ENCODE data around the gene NSUN4.
"Not testable (repeated sequence)": the region's sequence is repeated elsewhere in the genome, so short reads cannot be mapped to it uniquely, and the experiment has no call there.

Gene NSUN4

DNA sequence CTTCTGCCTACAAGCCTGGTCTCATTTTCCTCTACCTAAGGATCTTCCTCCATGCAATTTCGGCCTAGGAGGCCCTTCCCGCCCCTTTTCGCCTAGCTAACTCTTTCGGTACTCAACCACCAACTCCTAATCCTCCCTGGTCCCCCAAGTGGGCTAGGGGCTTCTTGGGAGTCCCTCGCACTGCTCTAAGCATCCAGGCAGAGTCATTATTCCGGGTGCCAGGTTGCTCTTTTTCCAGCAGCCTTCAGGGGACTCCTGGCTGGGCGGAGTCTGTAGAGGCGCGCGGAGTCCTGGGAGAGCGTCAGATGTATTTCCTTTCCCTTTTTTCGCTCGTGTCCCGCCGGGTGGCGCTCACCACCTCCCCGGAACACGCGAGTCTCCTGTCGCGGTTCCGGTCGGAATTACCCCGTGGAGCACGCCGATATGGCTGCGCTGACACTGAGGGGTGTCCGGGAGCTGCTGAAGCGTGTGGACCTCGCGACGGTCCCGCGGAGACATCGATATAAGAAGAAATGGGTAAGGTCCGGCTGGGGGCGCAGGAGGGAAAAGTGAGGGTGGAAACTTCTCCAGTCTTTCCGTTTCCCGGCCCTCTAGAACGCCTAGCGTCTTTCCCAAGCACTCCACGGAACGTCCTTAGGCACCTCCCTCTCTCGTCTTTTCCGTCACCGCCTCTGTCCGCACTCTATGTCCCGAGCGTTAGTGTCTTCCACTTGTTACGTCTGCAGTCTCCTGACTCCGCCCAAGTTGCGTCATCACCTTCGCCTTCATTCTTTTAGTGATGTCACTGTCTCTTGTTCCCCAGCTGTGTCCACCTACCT is at the start of gene NSUN4:
NSUN4 (plus strand) TSS at position 404 of the 818 bp plus-strand sequence; CDS start at position 424, 20 bp downstream.
- DNase-seq = peak; percentile 81

DNA sequence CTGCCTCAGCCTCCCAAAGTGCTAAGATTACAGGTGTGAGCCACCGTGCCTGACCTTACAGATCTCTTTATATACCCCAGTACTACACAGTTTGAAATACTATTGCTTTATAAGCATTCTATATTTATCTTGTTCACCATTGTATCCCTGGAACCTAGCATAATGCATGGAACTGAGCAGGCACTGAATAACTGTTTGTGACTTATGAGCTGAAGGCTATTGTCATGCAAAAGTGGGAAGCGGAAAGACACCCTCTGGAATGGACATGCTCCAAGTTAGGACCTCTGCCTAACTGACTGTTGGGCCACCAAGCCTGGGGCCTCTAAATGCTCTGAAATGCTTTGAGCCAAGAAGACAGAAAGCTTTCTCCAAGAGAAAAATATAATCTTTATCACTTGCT is 45.3 kb upstream of the NSUN4 start:
- no peak for DNase-seq

DNA sequence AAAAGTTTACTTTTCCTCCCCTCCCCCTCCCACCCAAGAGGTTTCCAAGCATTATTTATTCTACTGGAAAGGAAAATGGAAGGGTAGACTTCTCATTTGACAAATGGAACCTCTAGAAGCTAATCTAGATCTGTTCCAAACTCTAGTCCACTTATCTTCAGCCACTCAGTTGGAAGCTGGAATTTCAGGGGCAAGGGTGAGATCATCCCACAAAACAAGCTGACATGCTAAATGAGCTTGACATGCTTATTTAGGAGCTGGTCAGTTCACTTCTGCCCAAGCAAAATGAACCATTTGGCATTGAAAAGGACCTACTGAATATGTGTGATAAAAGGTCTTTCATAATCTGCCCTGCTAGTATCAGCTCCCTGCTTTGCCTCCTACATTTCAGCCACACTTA is 42.2 kb upstream of the NSUN4 start:
- DNase-seq = no peak

DNA sequence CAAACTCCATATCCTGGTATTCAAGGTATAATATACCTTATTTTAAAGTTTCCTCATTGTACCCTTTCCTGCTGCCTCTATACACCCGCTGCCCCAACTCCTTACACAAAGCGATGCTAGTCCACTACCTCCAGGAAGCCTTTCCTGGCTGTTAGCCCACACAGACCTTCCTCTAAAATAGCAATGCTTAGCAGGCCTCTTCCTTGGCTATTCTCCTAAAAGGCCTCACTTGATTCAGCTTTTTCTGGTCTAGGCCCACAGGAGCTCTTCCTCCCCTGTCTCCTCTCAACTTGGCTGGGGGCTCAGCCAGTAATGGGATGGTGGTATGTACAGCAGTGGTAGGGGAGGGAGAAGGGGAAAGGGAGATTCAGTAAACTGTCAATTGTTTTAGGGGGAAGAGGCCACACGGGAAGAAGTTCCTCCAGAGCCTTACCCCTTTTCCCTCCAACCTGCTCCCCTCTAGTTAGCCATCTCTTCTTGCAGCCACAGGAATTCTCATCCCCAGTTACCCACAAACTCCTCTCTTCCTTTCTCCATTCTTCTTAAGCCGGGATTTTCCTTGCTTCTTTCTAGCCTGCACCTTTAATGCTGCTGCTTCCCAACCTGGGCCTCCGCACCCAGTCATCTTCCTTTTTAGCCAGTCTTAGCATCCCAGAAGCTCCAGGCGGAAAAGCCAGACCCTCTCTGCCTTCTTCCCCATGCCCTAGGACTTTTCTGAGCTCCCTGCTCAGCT is 39.8 kb upstream of the NSUN4 start:
- DNase-seq = no peak

DNA sequence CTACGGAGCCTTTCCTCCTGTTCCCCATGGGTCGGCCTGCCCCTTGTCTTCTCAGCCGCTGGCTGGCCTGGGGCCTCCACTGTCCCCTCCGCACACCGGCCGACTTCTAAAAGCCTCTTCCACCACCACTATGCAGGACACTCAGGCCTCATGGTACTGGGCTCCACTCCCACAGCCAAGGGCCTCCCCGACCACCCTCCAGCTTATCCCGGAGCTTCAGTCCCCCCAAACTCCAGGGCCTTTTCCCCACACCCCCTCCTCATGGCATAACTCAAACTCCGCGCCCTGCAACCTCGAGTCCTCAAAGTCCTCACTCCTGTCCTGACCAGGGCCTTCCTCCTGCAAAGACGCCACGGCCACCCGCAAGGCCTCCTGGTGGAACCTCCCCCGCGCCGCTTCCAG is 39.2 kb upstream of the NSUN4 start:
- no peak for DNase-seq

DNA sequence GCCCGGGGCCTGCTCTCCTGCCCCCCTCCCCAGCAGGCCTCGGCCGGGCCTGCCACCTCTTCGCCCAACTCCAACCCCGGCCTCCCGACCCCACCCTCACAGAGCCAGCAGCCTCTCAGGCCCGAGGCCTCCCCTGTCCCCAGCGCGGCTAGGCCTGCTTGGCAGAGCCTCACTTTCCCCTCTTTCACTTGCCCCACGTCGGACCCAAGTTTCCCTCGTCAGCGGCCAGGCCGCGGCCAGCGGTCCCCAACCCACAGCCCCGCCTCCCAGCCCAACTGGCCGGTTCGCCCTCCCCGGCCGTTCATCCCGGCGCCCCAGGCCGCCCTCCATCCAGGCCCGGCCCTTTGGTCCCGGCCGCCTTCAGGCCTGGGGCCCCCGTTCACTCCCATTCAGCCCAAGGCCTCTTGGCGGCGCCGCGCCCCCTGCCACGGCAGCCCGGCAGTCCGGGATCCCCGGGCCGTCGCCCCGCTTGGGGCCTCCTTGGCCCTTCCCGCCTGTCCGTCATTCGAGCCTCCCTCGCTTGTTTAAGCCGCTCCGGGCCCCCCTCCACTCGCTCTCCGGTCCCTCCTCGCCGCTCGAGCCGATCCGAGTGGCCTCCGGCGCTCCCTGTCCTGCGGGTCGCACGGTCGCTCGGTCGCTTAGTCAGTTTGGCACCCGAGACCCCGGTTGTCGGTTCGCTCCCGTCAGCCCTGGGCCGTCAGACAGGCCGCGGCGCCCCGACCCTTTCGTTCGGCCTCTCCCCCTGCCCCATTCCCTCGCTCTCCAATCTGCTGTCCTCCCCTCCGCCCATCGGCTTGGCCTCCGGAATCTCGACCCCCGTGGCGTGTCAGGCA is 38.6 kb upstream of the NSUN4 start:
- DNase-seq = peak; percentile 50

DNA sequence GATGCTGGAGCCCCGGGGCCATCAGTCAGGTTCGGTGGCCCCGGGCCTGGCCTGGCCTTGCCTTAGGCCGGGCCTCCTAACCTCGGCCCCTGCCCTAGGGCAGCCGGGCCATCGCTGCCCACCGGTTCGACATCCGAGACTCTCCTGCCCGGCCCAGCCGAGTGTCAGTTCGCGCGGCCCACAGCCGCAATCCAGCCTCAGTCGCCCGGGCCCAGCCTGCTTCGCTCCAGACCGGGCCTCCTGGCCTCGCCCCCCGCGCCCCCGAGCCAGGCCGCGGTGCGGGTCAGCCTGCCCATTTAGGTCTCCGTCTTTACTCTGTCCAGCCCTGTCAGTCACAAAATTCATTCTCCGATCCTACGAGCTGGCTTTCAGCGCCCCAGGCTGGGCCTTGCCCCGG is 38.0 kb upstream of the NSUN4 start:
- DNase-seq = peak; percentile 29

DNA sequence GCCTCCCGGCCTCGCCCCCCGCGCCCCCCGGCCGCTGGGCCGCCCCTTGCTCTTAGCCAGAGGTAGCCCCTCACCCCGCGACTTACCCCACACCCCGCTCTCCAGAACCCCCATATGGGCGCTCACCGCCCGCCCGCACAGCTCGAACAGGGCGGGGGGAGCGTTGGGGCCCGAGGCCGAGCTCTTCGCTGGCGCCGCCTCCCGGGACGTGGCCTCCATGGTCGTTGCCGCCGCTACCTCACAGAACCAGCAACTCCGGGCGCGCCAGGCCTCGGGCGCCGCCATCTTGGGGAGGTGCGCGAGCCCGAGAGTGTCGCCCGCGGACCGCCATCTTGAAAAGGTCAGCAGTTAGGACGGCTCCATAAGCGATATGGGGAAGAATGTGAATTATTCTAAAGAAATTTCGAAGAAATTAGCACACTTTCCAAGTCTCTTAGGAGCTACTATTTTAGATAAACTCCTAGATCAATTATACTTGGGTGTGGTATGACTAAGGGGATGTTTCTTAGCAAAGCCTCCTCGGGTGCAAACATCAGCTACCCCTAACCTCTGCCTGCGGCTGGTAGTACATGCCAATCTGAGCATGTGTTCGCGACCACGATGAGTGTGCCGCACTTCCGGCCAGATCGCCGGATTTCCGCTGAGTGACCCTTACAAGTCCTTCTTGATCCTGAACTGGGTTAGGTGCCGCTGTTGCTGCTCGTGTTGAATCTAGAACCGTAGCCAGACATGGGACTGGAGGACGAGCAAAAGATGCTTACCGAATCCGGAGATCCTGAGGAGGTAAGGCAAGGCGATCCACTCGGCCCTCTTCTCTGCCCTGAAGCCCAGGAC is 37.4 kb upstream of the NSUN4 start, which contains the start of the genes LRRC41 and UQCRH:
LRRC41 (minus strand) TSS at position 579 of the 834 bp plus-strand sequence; CDS start at position 285, 294 bp downstream.
UQCRH (plus strand) TSS at position 661 of the 834 bp plus-strand sequence; CDS start at position 730, 69 bp downstream.
- DNase-seq = peak; percentile 89

DNA sequence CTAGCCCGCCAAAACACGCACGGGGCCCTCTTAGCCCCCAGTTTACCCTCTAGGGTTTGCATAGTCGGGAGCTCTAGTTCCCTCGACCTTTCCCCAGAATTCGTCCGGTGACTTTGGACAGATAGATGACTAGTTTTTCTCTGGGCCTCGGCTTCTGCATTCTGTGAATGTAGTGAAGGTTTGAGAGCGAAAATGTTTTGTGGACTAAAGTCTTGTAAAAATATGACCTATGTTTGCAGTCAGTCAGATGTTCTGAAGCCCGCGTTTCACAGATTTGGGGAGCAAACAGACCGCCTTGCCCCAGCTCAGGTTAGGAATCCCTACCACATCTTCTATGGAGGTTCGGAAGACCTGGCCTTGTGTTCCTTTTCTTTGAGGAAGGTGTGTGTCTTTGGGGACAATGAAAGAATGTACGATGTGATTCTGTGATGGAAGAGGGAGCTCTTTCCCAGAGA is 36.7 kb upstream of the NSUN4 start:
- DNase-seq = no peak

DNA sequence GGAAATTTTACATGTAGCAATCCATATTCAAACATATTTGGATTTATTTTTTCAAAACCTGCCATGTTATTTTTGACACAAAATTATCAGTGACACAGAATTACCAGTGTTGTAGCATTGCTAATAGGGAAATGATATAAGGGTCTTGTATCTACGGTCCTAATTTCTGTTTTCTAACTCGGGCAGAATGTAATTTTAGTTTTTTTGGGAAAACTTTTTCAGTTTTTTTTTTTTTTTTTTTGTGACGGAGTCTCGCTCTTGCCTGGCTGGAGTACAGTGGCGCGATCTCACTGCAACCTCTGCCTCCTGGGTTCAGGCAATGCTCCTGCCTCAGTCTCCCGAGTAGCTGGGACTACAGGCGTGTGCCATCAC is 34.5 kb upstream of the NSUN4 start:
- no peak for DNase-seq

DNA sequence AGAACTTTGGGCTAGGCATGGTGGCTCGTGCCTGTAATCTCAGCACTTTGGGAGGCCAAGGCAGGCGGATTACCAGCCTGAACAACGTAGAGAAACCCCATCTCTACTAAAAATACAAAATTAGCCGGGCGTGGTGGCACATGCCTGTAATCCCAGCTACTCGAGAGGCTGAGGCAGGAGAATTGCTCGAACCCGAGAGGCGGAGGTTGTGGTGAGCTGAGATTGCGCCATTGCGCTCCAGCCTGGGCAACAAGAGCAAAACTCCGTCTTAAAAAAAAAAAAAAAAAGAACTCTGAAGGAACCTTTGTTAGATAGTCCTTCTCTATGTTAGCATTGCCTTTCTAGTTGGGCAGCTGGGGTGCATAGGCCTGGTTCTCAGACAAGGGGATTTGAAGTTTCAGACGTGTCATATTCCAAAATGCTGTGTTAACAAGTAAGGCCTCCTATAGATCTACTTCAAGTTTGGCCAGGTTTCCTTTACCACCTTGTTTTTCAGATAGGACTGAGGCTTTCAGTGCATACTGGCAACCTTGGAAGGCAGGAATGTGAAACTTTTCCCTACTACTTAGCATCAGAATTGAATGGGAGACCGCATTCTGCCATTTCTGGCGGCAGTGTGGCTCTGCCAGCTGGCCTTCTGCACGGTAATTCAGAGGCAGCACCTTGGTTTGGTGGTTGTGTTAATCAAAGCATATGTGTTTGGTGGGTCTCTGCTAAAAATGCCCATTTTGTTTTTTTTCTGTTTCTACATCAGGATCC is 31.0 kb upstream of the NSUN4 start:
- DNase-seq = no peak

DNA sequence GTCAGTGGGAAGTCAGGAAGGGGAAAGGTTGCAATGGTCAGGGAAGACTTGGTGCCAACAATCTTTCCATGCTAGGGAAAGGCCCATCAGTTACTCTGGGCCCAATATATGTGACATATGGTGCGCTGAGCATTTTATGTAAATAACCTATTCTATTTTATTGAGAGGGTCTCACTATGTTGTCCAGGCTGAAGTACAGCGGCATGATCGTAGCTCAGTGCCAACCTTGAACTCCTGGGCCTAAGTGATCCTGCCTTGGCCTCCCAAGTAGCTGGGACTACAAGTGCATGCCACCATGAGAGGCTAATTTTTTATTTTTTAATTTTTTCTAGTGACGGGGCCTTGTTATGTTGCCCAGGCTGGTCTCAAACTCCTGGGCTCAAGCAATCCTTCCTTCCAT is 30.3 kb upstream of the NSUN4 start:
- DNase-seq = no peak

DNA sequence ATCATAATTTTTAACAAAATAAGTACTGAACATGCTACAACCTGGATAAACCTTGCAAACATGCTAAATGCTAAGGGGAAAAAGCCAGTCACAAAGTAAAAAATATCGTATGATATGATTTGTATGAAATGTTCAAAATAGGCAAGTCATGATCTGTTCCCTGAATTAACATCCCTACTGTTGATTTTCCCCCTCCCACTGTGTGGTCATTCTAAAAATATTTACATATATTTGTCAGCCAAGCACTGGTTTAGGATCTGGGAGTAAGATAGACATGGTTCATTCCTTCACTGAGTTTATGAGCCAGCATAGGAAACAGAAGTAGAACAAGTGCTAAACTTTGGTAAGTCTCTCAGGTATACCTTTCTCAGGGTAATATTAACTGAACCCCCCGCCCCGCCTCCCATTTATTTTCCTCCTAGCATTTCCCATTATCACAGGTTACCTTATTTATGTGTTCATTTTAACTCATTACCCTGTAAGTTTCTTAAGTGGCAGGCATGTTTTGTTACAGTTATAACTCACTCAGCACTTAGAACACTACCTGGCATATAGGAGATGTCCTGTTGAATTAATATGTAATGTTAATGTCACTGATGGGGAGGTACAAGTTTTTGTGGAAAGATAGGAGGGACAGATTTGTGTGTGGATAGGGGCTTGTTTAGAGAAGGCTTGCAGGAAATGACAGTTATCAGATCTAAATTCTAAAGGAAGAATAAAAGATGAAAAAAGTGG is 24.8 kb upstream of the NSUN4 start:
- DNase-seq = no peak

DNA sequence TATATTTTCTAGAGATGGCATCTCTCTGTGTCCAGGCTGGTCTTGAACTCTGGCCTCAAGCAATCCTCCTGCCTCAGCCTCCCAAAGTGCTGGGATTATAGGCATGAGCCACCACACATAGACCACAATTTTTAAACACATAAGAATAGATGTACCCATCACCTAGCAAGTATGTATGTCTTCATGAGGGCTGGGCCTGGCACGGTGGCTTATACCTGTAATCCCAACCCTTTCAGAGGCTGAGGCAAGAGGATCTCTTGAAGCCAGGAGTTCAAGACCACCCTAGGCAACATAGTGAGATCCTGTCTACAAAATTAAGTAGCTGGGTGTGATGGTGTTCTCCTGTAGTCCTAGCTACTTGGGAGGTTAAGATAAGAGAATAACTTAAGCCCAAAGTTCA is 23.3 kb upstream of the NSUN4 start:
- no peak for DNase-seq

DNA sequence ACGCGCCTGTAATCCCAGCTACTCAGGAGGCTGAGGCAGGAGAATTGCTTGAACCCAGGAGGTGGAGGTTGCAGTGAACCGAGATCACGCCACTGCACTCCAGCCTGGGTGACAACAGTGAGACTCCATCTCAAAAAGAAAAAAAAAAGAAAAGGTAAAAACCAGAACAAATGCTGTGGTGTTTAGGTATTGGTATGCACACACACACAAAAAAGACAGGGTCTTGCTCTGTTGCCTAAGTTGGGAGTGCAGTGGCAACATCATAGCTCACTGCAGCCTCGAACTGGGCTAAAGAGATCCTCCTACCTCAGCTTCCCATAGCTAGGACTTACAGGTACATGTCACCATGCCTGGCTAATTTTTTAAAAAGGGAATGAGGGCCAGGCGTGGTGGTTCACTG is 21.3 kb upstream of the NSUN4 start:
- not testable (repeated sequence) for DNase-seq

DNA sequence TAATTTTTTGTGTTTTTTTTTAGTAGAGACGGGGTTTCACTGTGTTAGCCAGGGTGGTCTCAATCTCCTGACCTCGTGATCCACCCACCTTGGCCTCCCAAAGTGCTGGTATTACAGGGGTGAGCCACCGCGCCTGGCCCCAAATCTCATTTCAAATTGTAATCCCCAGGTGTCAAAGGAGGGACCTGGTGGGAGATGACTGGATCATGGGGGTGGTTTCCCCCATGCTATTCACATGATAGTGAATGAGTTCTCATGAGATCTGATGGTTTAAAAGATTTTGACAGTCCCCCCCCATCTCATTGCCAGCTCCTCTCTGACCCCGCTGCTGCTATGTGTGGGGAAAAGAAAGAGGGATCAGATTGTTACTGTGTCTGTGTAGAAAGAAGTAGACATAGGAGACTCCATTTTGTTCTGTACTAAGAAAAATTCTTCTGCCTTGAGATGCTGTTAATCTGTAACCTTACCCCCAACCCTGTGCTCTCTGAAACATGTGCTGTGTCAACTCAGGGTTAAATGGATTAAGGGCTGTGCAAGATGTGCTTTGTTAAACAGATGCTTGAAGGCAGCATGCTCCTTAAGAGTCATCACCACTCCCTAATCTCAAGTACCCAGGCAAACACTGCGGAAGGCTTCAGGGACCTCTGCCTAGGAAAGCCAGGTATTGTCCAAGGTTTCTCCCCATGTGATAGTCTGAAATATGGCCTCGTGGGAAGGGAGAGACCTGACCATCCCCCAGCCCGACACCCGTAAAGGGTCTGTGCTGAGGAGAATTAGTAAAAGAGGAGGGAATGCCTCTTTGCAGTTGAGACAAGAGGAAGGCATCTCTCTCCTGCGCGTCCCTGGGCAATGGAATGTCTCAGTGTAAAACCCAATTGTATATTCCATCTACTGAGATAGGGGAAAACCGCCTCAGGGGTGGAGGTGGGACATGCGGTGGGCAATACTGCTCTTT is 20.4 kb upstream of the NSUN4 start:
- DNase-seq = not testable (repeated sequence)

DNA sequence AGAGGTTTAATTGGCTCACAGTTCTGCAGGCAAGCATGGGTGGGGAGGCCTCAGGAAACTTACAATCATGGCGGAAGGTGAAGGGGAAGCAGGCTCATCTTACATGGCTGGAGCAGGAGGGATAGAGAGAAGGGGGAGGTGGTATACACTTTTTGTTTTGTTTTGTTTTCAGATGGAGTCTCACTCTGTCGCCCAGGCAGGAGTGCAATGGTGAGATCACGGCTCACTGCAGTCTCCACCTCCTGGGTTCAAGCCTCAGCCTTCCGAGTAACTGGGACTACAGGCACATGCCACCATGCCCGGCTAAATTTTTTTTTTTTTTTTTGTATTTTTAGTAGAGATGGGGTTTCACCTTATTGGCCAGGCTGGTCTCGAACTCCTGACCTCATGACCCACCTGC is 18.4 kb upstream of the NSUN4 start:
- not testable (repeated sequence) for DNase-seq

DNA sequence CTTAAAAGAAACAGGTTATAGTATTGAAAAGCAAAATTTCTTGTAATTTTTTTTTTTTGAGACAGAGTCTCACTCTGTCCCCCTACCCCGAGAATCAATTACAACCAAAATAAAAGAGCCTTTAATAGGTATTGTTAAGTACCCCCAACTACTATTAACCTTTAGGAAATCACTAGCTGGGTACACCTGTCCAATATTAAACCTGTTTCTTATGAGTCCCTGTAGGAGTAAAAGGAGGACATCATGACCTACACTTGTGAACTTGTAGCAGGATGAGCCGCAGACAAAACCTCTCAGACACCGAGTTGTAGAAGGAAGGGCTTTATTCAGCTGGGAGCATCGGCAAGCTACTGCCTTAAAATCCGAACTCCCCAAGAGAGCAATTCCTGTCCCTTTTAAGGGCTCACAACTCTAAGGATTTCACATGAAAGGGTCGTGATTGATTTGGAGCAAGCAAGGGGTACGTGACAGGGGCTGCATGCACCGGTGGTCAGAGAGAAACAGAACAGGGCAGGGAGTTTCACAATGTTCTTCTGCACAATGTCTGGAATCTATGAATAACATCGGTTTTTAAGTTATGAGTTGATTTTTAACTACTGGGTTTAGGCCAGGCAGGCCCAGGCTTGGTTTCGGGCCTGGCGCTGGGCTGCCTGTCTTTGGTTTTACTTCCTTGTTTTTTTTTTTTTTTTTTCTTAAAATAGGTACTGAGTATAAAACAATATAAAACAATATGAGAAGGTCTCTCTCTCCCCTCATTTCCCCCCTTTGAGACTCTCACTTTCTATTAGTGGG is 15.1 kb upstream of the NSUN4 start:
- not testable (repeated sequence) for DNase-seq

All from stimulated activated CD4-positive, alpha-beta T cell treated with anti-CD3 and anti-CD28 coated beads, Interleukin-12 subunit alpha, Interleukin-12 subunit beta, amount 100 ng/mL, for 4 hours (primary cell).